Measurements from ENCODE around the gene ADCY3.

GRCh38 chr2:24779116-24779515 is 140.9 kb downstream of the ADCY3 start:
- TF ChIP-seq MAX (IDR thresholded peaks at IDR 0.05; ENCODE audit: low read depth, low read length) (no peak), NR2C2 (IDR thresholded peaks at IDR 0.05; ENCODE audit: borderline replicate concordance, control insufficient read depth, insufficient read length, low read depth) (no peak), RB1 (IDR thresholded peaks at IDR 0.05; ENCODE audit: borderline replicate concordance) (no peak), EZH2 (IDR thresholded peaks at IDR 0.05; ENCODE audit: borderline replicate concordance, control insufficient read depth, low read depth, low read length) (no peak)
